HG03159 (cell line): ENCODE data around the gene EGLN2.
A peak's percentile ranks its signal among the peaks of the same experiment; 100 is the strongest.
"Not testable (repeated sequence)": the region's sequence is repeated elsewhere in the genome, so short reads cannot be mapped to it uniquely, and the experiment has no call there.

Experiments
- ATAC-seq: cut with Tn5 transposase; IDR thresholded peaks from one replicate; pipeline ENCODE4 v1.9.1; 2021; ENCODE audit warnings: mild to moderate bottlenecking, moderate library complexity; ENCODE audit not compliant: unreplicated experiment

Gene EGLN2

DNA sequence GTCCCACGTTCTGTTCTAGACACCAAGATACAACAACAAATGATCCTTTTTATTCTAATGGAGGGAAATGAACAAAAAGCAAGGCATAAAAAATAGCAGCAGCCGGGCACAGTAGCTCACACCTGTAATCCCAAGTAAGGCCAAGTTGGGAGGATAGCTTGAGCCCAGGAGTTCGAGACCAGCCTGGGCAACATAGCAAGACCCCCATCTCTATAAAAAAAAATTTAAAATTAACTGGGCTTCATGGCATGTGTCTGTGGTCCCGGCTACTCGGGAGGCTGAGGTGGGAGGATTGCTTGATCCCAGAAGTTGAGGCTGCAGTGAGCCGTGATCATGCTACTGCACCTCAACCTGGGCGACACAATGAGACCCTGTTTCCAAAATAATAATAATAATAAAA is 22.6 kb upstream of the EGLN2 start:
- ATAC-seq = no peak

DNA sequence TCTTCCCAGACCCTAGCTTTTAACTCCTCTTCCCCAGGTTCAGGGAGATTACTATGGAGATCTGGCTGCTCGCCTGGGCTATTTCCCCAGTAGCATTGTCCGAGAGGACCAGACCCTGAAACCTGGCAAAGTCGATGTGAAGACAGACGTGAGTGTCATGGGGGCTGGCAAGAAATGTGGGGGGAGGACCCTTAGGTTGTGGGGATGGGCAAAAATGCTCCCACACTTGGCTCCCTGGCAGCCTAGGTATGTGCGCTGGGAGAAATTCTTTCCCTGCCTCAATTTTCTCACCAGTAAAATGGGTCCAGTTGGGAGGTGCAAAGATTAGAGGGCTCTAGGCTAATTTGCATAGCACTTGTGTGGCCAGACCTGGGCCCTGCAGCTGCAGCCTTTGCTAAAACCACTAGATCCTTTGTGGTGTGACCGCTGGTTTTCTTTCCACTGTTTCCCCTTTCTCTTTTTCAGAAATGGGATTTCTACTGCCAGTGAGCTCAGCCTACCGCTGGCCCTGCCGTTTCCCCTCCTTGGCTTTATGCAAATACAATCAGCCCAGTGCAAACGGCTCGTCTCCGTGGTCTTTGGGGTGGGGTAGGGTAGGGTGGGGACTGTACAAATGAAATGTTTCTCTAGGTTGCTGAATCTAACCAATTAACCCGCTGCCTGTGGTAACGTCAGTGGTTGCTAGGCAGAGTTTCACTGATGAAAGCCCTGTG is 21.9 kb upstream of the EGLN2 start:
- peak; percentile 60 for ATAC-seq

GRCh38 chr19:40777645-40777936 is 21.4 kb upstream of the EGLN2 start:
- ATAC-seq = no peak

GRCh38 chr19:40777937-40778705 is 20.9 kb upstream of the EGLN2 start, which contains the start of gene RAB4B:
Gene RAB4B, plus strand, starts transcription at chr19:40778247. Its CDS starts 129 bp downstream, at chr19:40778376.
- peak; percentile 57 for ATAC-seq

DNA sequence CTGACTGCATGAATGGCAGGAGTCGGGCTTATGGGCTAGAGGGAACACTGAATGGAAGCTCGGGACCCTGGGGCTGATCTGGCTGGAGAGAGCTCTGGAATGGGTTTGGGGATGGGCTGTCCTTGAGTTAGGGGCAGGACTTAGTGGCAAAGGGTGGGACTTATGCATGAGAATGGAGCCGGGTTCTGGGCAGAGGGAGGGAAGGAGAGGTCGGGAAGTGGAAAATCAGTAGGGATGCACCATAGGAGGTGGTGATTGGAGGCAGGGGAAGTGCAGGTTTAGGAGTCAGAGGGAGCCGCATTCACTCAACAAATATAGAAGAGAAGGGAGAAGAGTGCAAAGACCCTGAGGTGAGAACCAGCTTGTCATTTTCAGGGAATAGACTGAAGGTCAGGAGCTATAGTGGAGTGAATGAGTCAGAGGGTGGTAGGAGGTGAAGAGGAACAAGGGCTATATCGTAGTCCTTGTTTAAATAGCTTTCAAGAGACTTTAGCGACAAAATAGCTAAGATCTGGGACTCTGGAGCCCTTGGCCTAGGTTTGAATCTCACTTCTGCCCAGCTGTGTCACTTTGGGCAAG is 20.2 kb upstream of the EGLN2 start:
- no peak for ATAC-seq

- ATAC-seq = no peak
These were observed 18.4 kb upstream of the EGLN2 start for GRCh38 chr19:40780582-40780981.

- no peak for ATAC-seq
These were observed 17.9 kb upstream of the EGLN2 start for GRCh38 chr19:40781140-40781539.

GRCh38 chr19:40783711-40784110 is 15.3 kb upstream of the EGLN2 start:
- no peak for ATAC-seq

GRCh38 chr19:40784146-40784545 is 14.8 kb upstream of the EGLN2 start:
- not testable (repeated sequence) for ATAC-seq

DNA sequence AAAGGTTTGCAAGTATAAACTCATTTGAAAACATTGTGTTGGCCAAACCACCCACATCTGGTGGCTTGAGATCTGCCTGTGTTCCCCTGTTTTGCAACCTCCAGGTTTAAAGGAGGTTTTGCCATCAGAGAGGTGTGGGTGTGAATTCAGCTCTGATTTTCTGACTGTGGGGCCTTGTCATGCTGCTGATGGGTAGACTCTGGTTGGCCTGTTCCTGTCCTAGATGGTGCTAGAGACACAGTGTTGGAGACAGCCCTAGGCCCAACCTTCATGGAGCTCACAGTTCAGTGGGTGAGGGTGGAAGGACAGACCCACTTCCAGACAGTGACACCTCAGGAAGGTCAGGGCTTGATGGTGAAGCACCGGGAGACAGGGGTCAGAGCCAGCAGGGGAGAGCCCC is 13.5 kb upstream of the EGLN2 start:
- ATAC-seq = no peak

- ATAC-seq = no peak
These were observed 12.6 kb upstream of the EGLN2 start for GRCh38 chr19:40786060-40787037.

DNA sequence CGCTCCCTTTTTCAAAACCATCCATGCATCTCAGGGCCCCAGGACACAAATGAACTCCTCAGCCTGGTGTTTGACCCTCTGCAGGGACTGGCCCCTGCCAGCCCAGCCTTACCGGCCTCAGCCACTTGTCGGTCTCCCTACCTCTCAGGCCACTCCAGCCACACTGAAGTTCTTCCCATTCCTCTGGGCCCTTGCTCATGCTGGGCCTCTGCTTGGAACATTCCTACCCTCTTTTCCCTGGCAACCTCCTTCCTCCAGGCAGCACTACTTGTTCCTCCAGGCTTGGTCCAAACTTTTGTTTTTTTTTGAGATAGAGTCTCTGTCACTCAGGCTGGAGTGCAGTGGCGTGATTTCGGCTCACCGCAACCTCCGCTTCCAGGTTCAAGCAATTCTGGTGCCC is 7.6 kb upstream of the EGLN2 start:
- no peak for ATAC-seq

DNA sequence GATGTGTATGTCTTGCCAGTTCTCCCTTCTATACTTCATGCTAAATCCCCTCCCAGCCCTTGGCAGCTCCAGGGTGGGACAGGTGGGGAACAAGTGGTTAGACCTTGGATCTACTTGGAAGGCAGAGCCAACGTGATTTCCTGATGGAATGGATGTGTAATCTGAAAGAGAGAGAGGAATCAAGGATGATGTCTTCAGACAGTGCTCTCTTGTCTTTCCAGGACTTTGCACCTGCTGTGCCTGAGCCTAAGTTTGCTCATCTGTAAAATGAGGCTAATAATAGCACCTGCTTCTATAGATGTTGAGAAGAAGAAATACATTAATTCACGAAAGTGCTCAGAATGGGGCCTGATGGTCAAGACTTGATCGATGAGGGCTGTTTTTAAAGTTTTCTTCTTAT is 7.0 kb upstream of the EGLN2 start:
- ATAC-seq = no peak

DNA sequence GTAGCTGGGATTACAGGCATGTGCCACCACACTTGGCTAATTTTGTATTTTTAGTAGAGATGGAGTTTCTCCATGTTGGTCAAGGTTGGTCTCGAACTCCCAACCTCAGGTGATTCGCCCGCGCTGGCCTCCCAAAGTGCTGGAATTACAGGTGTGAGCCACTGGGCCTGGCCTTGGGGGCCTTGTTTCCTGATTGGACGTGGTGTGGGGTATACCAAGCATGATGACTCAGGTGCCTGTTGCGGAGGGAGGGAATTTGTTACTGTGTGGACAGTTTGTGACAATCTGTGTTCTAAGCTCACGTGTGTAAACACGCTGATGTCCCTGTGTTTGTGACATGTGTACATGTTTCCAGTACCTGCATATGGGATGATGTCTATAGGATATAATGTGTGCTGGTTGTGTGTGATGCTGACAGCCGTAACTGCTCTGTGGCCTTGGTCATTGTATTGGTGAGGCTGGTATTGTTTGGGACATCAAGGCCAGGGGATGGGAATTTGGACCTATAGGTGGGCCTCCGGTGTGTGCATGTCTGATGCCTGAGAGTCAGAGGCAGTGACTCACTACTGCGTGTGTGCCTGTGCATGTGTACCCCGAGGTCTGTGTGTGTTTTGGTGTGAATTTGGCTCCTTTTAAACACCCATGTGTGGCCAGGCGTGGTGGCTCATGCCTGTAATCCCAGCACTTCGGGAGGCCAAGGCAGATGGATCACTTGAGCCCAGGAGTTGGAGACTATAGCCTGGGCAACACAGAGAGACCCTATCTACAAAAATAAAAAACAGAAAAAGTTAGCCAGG is 1.6 kb upstream of the EGLN2 start:
- no peak for ATAC-seq

DNA sequence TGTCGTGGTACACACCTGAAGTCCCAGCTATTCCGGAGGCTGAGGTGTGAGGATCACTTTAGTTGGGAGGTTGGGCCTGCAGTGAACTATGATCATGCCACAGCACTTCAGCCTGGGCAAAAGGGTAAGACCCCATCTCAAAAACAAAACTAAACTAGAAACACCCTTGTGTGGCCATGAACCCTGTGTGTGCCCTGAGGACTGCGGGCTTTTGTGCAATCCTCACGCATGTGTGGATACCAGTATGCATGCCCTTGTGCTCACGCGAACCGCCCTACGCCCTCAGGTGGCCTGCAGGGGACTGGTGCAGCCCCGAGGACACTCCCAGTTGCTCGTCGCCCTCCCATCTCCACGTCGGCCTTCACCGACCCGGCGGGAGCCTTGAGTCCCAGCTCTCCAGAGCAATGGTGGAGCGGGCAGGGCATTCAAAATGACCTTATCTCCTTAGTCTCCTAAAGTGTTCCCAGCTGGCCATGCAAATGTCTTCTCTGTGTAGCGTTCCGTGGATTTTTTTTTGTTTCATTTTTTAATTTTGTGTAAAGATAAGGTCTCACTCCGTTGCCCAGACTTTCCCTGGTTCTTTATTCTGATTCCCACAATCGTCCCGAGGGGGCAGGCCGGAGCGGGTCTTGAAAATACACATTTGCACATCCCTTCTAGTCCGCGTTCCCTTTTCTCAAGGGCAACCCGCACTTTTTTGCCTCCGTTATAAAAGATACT is 868 bp upstream of the EGLN2 start:
- peak; percentile 22 for ATAC-seq

GRCh38 chr19:40799558-40800338 is 757 bp downstream of the EGLN2 start:
- ATAC-seq = no peak

GRCh38 chr19:40800339-40800996 is 1.5 kb downstream of the EGLN2 start:
- no peak for ATAC-seq

DNA sequence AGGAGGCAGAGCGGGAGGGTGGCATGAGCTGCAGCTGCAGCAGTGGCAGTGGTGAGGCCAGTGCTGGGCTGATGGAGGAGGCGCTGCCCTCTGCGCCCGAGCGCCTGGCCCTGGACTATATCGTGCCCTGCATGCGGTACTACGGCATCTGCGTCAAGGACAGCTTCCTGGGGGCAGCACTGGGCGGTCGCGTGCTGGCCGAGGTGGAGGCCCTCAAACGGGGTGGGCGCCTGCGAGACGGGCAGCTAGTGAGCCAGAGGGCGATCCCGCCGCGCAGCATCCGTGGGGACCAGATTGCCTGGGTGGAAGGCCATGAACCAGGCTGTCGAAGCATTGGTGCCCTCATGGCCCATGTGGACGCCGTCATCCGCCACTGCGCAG is 2.0 kb downstream of the EGLN2 start:
- ATAC-seq = no peak
